GM18909 (cell line): ENCODE measurements around the gene TEAD4.

ENCODE experiments used
- ATAC-seq: cut with Tn5 transposase; IDR thresholded peaks from one replicate; pipeline ENCODE4 v1.9.1; 2021; ENCODE audit warnings: mild to moderate bottlenecking; ENCODE audit not compliant: unreplicated experiment, poor library complexity

TEAD4 gene

GRCh38 chr12:3071710-3072109, 112.5 kb downstream of the TEAD4 start:
- no peak for ATAC-seq

- peak; percentile 65 for ATAC-seq
Measured at GRCh38 chr12:3073438-3074250, 114.4 kb downstream of the TEAD4 start.

GRCh38 chr12:3075315-3075714, 116.1 kb downstream of the TEAD4 start:
- ATAC-seq, result no peak

- peak; percentile 68 for ATAC-seq
Measured at GRCh38 chr12:3076730-3077571, 117.8 kb downstream of the TEAD4 start, which contains the start of gene TSPAN9. TSPAN9 (plus strand) TSS chr12:3077379; CDS start chr12:3201194, 123,815 bp downstream.

- ATAC-seq, result no peak
Measured at GRCh38 chr12:3077572-3078081, 118.4 kb downstream of the TEAD4 start.

GRCh38 chr12:3078086-3078820, 119.1 kb downstream of the TEAD4 start:
- ATAC-seq, result no peak

- ATAC-seq, result no peak
Measured at GRCh38 chr12:3081091-3081490, 121.9 kb downstream of the TEAD4 start.

GRCh38 chr12:3081886-3082285, 122.7 kb downstream of the TEAD4 start:
- ATAC-seq, result no peak

GRCh38 chr12:3083241-3083920, 124.2 kb downstream of the TEAD4 start:
- ATAC-seq, result no peak

- no peak for ATAC-seq
Measured at GRCh38 chr12:3083921-3084347, 124.7 kb downstream of the TEAD4 start.

GRCh38 chr12:3084742-3085141, 125.5 kb downstream of the TEAD4 start:
- no peak for ATAC-seq

- ATAC-seq, result no peak
Measured at GRCh38 chr12:3085341-3086139, 126.3 kb downstream of the TEAD4 start.

GRCh38 chr12:3086211-3086610, 127.0 kb downstream of the TEAD4 start:
- ATAC-seq, result no peak

- no peak for ATAC-seq
Measured at GRCh38 chr12:3086729-3087323, 127.6 kb downstream of the TEAD4 start.

- no peak for ATAC-seq
Measured at GRCh38 chr12:3087758-3088650, 128.8 kb downstream of the TEAD4 start.

- ATAC-seq, result no peak
Measured at GRCh38 chr12:3089588-3089987, 130.4 kb downstream of the TEAD4 start.
